Activated CD4-positive, alpha-beta T cell treated with anti-CD3 and anti-CD28 coated beads, Interleukin-2, amount 10 ng/mL, durations not matched to agents 24 days and 14 days (primary cell): ENCODE data around the gene HMG20B. TPM values are rescaled to one million over a fixed set of nuclear protein-coding genes. Genes with fewer than 3 reads are reported as not detected.

Source experiments
- DNase-seq: peaks from one replicate; pipeline ENCODE4 v3.0.0; 2022
- H3K27ac Mint-ChIP-seq: one replicate; pipeline ENCODE4 v1.8.0; 2022; ENCODE audit warnings: mild to moderate bottlenecking, mixed read lengths
- H3K27me3 Mint-ChIP-seq: one replicate; pipeline ENCODE4 v1.8.0; 2022; ENCODE audit warnings: mixed read lengths
- H3K36me3 Mint-ChIP-seq: one replicate; pipeline ENCODE4 v1.8.0; 2022; ENCODE audit warnings: low read depth, mild to moderate bottlenecking, mixed read lengths
- H3K4me1 Mint-ChIP-seq: one replicate; pipeline ENCODE4 v1.8.0; 2021; ENCODE audit warnings: mixed read lengths
- H3K4me3 Mint-ChIP-seq: one replicate; pipeline ENCODE4 v1.8.0; 2022; ENCODE audit warnings: mild to moderate bottlenecking, moderate library complexity, mixed read lengths
- H3K9me3 Mint-ChIP-seq: one replicate; pipeline ENCODE4 v1.8.0; 2021; ENCODE audit warnings: mixed read lengths
- intact Hi-C: fragments of 100-400 bp; cut with micrococcal nuclease; formaldehyde crosslinking; loops from one replicate; pipeline ENCODE4 v1.15.1; 2023
- total RNA-seq: library from RNA; stranded (reverse); gene quantifications from 2 replicates; pipeline ENCODE4 v1.2.3, GENCODE V29; 2022

The HMG20B gene
- total RNA-seq, 1 donor from 2014 or later, result 59.3 TPM

DNA sequence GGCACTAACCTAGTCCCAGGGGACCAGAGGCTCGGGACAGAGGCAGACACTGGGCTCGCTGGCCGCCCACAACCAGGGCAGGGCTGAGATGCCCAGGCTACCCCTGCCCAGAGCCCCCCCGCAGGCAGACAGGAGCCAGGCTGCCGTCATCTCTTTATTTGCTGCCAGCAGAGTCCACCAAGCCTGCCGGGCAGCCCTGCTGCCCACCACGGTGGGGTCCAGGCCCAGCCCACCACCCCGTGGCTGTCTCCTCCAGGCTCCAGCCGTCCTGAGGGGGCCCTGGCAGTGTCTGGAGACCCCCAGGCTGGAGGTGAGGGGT lies 28.7 kb upstream of the HMG20B start:
- Mint-ChIP-seq H3K9me3 (no peaks in the 10 kb centered on the region), H3K4me1 (peaks cover 8% of the 10 kb centered on the region), H3K27me3 (no peaks in the 10 kb centered on the region), H3K27ac (no peak overlapping the region), H3K36me3 (peaks cover 26% of the 10 kb centered on the region), H3K4me3 (no peak overlapping the region)
- DNase-seq, result no peak
- intact Hi-C loops, result no loop called here

DNA sequence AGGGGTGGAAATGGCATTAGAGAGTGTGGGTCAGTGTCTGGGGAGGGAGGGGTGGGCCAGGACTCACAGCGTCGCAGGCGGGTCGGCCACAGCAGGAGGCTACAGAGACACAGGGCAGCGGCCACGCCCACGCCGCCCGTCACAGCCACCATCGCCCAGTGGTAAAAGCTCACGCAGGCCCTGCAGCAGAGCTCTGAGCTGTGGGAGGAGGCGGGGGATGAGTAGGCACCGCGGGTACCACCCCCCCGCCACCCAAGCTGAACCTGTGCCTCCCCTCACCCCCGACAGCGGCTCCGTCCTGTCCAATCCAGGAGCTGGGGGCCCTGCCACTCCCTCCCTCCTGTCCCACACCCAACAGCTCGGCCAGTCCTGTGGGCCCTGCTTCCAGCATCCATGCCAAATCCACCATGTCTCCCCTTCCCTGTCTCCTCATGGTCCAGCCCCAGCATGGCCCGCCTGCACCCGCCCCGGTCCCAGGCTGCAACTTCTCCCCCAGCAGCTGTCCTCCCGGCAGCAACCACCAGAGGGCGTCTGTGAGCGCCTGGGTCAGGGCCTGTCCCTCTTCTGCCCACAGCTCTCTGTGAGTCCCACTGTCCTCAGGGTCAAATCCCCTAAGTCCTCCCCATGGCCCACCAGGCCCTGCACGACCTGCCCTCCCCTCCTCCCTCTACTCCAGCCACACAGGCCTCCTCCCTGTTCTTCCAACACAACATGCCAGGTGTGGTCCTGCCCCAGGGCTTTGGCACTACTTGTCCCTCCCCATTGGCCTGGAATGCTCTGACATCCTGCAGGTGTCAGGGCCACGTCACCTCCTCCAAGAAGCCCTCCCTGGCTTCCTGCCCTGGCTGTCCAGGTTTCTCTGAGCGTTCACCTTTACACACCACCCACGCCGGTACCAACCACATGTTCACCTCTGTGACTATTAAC lies 27.7 kb upstream of the HMG20B start:
- Mint-ChIP-seq H3K27ac (no peak overlapping the region), H3K27me3 (no peaks in the 10 kb centered on the region), H3K4me3 (no peak overlapping the region), H3K36me3 (peaks cover 21% of the 10 kb centered on the region), H3K9me3 (no peaks in the 10 kb centered on the region), H3K4me1 (peaks cover 8% of the 10 kb centered on the region)
- intact Hi-C loops, result loop anchor here (1.0 to 5.0 kb wide), 2 partner anchors 73 to 162 kb away; partner anchors contain the start of gene TJP3
- peak; percentile 95 for DNase-seq

DNA sequence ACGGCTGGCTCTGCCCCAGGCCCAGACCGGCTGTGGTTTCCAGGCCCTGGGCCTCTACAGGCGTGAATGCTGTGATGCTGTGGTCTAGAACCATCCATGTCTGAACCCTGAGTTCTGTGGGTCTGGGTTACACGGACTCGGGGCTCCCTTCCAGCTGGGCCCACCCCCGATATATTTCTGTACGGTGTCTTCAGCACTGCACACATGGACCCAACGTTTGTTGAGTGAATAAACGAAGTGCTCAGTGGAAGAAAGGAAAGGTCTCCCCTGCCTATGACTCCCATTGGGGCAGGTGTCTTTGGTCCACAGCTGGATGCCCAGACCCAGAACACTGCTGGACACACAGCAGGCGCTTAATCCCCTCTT lies 27.1 kb upstream of the HMG20B start:
- intact Hi-C loops, result loop anchor here (1.0 to 5.0 kb wide), 2 partner anchors 73 to 162 kb away; partner anchors contain the start of gene TJP3
- no peak overlapping the region for H3K27ac Mint-ChIP-seq
- DNase-seq, result no peak
- H3K4me3 Mint-ChIP-seq, result no peak overlapping the region
- H3K4me1 Mint-ChIP-seq, result peaks cover 8% of the 10 kb centered on the region
- no peaks in the 10 kb centered on the region for H3K27me3 Mint-ChIP-seq
- no peaks in the 10 kb centered on the region for H3K9me3 Mint-ChIP-seq
- H3K36me3 Mint-ChIP-seq, result peaks cover 22% of the 10 kb centered on the region

DNA sequence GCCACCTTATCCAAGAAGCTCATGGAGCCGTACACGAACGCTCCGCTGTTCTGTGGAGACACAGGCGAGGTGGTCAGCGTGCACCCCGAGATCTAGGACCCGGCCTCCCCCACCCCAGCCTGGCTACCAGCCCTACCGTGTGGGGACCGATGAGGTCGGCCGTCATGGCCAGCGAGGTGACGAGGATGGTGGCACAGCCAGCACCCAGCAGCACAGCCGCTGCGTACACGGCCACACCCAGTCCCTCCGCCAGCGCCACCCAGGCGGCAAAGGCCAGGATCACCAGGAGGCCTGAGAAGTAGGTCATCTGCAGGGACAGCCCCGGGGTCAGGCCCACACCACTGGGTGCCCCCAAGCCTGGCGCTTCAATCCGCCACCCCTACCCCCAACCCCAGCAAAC lies 26.6 kb upstream of the HMG20B start:
- no peak for DNase-seq
- Mint-ChIP-seq H3K27me3 (no peaks in the 10 kb centered on the region), H3K36me3 (peaks cover 25% of the 10 kb centered on the region), H3K4me3 (no peak overlapping the region), H3K4me1 (peaks cover 8% of the 10 kb centered on the region), H3K9me3 (no peaks in the 10 kb centered on the region), H3K27ac (no peak overlapping the region)
- intact Hi-C loops, result loop anchor here (5.0 kb wide), 1 partner anchor 161 kb away; the partner anchor contains the start of gene TJP3

DNA sequence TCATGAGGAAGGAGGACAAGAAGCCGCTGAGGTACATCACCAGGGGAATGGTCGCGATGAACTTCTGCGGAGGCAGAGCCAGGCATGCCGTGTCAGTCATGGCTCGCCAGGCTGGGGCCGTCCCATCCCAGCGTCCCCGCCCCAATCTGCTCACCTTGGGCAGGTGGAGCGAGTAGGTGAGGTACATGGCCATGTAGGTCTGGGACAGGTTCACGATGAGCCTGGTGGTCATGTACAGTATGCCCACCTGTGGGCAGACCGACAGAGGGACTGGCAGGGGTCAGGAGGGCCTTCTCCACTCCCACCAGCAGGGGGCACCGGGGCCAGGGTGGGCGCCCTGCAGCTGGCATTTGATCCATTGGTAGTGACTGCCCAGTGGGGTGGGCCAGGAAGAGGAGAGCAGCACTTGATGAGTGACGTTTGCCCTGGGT lies 25.4 kb upstream of the HMG20B start:
- Mint-ChIP-seq H3K9me3 (no peaks in the 10 kb centered on the region), H3K36me3 (peaks cover 29% of the 10 kb centered on the region)

DNA sequence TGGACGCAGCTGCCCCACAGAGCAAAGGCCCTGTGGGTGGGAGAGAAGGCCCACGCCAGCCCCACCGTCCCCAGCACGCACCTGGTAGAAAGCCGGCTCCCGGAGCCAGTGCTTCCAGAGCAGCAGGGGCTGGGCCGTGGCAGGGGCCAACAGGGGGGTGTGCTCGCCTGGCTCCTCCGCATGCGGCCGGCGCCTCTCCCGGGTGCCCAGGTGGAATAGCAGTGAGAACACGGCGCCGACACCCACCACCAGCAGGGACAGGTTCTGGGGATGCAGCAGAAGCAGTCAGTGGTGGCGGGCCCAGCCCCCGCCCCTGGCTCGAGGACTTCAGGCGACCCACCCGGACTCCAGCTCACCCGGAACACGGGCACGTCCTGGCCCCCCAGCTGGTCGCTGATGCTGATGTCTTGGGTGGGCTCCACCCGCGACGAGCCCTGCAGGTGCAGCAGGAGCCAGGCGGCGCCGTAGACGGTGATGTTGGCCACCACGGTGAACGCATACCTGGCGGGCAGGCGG lies 24.9 kb upstream of the HMG20B start:
- peaks cover 29% of the 10 kb centered on the region for H3K36me3 Mint-ChIP-seq
- intact Hi-C loops, result loop anchor here (5.0 kb wide), 1 partner anchor 159 kb away; the partner anchor contains the start of gene TJP3
- no peak for DNase-seq

More for the DNA sequence above, 25.4 kb upstream of the HMG20B start:
- no peak overlapping the region for H3K4me3 Mint-ChIP-seq
- DNase-seq, result peak; percentile 78
- no peak overlapping the region for H3K27ac Mint-ChIP-seq
- peaks cover 12% of the 10 kb centered on the region for H3K4me1 Mint-ChIP-seq
- H3K27me3 Mint-ChIP-seq, result no peaks in the 10 kb centered on the region
- intact Hi-C loops, result loop anchor here (5.0 kb wide), 1 partner anchor 160 kb away; the partner anchor contains the start of gene TJP3

DNA sequence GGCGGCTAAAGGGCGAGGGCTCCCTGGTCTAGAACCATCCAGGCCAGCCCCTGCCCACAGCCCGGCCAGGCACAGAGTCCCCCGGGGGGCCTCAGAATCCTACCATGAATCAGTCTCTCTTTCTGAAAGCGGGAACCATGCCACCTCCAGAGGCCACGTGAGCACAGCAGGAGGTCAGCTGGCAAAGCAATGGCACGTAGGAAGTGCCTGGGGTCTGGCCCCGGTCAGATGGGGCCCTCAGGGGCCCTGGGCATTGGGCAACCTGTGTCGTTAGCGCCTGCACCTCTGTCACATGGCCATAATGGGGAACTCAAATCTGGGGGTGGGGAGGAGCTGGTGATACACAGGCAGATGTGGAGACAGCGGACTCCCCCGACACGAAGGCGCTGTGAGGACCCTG lies 24.1 kb upstream of the HMG20B start:
- no peaks in the 10 kb centered on the region for H3K9me3 Mint-ChIP-seq

More for the DNA sequence above, 24.9 kb upstream of the HMG20B start:
- no peak overlapping the region for H3K27ac Mint-ChIP-seq
- H3K4me1 Mint-ChIP-seq, result peaks cover 17% of the 10 kb centered on the region
- H3K9me3 Mint-ChIP-seq, result no peaks in the 10 kb centered on the region
- no peak overlapping the region for H3K4me3 Mint-ChIP-seq
- no peaks in the 10 kb centered on the region for H3K27me3 Mint-ChIP-seq

DNA sequence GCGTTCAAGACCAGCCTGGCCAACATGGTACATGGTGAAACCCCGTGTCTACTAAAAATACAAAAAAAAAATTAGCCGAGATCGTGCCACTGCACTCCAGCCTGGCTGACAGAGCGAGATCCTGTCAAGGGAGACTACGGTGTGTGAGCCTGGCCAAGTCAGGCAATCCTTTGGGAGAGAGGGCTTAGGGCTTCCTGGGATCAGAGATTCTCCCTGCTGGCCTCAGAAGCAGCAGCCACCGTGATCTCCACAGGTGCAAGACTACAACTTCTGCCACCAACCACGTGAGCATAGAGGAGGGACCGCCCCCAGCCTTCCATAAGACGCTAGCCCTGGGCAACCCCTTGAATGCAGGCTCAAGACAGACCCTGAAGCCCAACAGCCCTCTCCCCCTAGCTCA lies 22.9 kb upstream of the HMG20B start:
- Mint-ChIP-seq H3K27ac (peak overlapping the region; percentile 53), H3K27me3 (no peaks in the 10 kb centered on the region), H3K4me3 (no peak overlapping the region), H3K36me3 (peaks cover 33% of the 10 kb centered on the region), H3K9me3 (no peaks in the 10 kb centered on the region), H3K4me1 (peaks cover 26% of the 10 kb centered on the region)
- intact Hi-C loops, result loop anchor here (5.0 kb wide), 1 partner anchor 157 kb away; the partner anchor contains the start of gene TJP3
- no peak for DNase-seq

More for the DNA sequence above, 24.1 kb upstream of the HMG20B start:
- intact Hi-C loops, result loop anchor here (5.0 kb wide), 1 partner anchor 159 kb away; the partner anchor contains the start of gene TJP3
- H3K36me3 Mint-ChIP-seq, result peaks cover 29% of the 10 kb centered on the region
- H3K4me3 Mint-ChIP-seq, result no peak overlapping the region
- DNase-seq, result no peak
- H3K27me3 Mint-ChIP-seq, result no peaks in the 10 kb centered on the region
- H3K27ac Mint-ChIP-seq, result no peak overlapping the region
- H3K4me1 Mint-ChIP-seq, result peaks cover 20% of the 10 kb centered on the region

DNA sequence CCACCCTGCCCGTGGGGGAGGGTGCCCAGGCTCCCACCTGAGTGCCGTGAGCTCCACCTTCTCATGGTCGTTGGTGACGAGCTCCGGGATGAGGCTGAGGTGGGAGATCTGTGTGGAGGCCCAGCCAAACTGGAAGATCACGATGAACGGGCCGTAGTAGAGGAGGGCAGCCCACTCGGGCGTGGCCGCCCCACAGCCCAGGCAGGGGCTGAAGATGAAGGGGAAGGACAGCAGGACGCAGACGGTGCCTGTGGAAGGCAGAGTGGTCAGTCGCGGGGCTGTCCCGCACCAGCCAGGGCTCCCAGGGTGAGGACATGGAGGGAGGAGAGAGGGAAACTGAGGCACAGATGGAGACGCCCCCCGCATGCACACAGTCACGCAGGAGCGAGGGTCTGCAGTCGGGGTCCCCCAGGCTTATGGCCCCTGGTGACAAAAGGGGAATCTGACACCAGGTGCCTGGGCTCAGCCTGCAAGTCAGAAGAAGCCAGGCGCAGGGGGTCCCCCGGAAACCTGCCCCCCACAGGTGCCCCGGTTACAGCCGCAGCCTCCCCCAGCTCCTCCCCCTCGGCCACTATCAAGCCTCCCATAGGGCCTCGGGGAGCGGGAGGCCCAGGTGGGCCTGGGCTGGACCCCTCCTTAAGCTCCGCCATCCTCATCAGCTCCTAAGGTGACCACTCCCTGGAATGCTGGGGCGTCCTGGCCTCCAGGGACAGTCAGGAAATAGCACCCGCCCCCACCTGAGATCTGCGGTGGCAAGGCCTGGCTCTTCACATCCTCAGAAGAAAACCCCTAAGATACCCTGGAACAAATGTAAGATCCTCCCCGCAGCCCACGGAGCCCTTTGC lies 21.6 kb upstream of the HMG20B start:
- peaks cover 30% of the 10 kb centered on the region for H3K4me1 Mint-ChIP-seq
- no peak overlapping the region for H3K27ac Mint-ChIP-seq
- intact Hi-C loops, result no loop called here
- H3K9me3 Mint-ChIP-seq, result no peaks in the 10 kb centered on the region
- H3K36me3 Mint-ChIP-seq, result peaks cover 29% of the 10 kb centered on the region
- H3K4me3 Mint-ChIP-seq, result peak overlapping the region; percentile 21
- DNase-seq, result no peak
- H3K27me3 Mint-ChIP-seq, result no peaks in the 10 kb centered on the region

DNA sequence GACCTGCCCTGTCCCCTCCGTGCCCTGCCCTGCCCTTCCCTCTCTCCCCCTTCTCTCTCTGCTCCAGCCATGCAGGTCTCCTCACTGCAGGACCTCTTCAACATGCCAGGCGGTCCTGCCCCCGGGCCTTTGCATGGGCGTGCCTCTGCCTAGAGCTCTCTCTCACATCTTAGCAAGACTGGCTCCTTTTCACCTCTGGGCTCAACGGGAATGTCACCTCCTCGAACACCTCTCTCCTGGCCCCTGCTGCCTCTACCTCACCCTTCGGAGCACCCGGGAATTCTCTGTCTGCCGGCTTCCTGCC lies 21.0 kb upstream of the HMG20B start:
- Mint-ChIP-seq H3K4me3 (peak overlapping the region; percentile 21), H3K4me1 (peaks cover 35% of the 10 kb centered on the region), H3K9me3 (no peaks in the 10 kb centered on the region), H3K27me3 (no peaks in the 10 kb centered on the region), H3K36me3 (peaks cover 35% of the 10 kb centered on the region), H3K27ac (no peak overlapping the region)
- intact Hi-C loops, result no loop called here
- no peak for DNase-seq

DNA sequence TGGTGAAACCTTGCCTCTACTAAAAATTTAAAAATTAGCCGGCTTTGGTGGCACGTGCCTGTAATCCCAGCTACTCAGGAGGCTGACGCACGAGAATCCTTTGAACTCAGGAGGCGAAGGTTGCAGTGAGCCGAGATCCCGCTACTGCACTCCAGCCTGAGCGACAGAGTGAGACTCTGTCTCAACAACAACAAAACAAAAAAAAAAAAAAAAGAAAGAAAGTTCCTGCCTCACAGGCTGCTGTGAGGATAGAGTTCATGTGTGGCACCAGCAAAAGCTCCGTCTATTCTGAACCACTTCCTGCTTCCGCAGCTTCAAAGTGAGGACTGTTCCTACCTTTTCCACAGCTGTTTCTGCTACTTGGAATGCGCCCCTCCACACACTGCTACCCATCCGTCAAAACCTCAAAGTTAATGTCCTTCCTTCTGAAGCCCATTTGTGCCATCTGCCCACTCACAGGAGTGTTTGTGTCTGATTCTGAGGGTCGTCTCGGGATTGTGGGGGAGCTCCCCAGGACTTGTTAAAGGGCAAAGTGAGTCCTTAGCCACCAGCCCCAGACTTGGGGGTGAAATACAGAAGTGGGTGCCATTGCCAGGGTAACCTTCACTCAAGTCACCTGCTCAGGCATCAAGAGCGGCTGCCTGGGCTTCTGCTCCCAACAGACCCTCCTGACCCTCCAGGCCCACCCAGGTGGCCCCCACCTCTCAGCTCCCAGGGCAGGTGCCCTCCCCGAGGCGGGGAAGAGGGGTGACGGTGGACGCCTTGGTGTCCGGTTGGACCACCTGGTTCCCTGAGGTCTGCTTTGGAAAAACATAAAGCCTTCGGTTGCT lies 18.3 kb upstream of the HMG20B start:
- intact Hi-C loops, result loop anchor here (5.0 kb wide), 1 partner anchor 73 kb away; the partner anchor contains the start of gene CACTIN
- Mint-ChIP-seq H3K27me3 (no peaks in the 10 kb centered on the region), H3K4me1 (peaks cover 39% of the 10 kb centered on the region), H3K4me3 (peak overlapping the region; percentile 100), H3K27ac (peak overlapping the region; percentile 72), H3K9me3 (no peaks in the 10 kb centered on the region), H3K36me3 (peaks cover 26% of the 10 kb centered on the region)
- DNase-seq, result peak; percentile 86

DNA sequence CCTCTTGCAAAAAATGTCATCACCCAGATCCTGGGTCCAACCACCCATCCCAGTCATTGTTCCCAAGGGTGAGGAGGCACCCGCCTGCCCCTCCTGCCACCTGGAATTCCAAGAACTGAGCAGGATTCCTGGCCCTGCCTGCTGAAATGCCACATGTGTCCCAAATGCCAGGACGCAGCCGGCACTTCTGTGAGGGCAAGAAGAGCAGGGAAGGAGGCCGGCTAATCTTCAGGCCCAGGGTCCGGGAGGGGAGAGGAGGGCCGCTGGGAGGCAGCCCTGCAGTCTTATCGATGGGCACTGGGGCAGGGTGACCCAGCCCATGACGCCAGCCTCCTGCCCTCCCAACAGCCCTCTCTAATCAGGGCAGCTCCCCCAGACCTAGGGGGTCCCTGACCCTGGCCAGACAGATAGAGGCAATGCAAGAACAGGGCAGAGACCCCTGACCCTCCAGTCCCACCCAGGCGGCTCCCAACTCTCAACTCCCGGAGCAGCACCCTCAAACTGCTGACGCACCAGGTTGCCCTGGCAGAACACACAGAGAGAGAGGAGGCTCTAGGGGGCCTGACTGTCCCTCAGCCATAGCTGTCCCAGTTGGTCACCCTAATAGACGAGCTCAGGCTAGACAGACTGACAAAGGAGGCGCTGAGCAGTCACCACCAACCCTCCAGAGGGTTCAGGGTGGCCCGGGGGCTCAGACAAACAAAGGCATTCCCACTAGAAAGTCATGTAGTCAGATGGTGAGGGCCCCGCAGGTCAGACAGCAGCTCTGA lies 16.9 kb upstream of the HMG20B start:
- H3K4me1 Mint-ChIP-seq, result peaks cover 39% of the 10 kb centered on the region
- H3K9me3 Mint-ChIP-seq, result no peaks in the 10 kb centered on the region
- no peaks in the 10 kb centered on the region for H3K27me3 Mint-ChIP-seq
- intact Hi-C loops, result loop anchor here (5.0 kb wide), 1 partner anchor 71 kb away; the partner anchor contains the start of gene CACTIN
- peak overlapping the region; percentile 100 for H3K4me3 Mint-ChIP-seq
- H3K27ac Mint-ChIP-seq, result peak overlapping the region; percentile 95
- peaks cover 22% of the 10 kb centered on the region for H3K36me3 Mint-ChIP-seq
- peak; percentile 69 for DNase-seq
